Right lobe of liver (tissue), 6 donors: ENCODE measurements around the gene PSMB11. TPM values are rescaled to one million over a fixed set of nuclear protein-coding genes. Genes with fewer than 3 reads are reported as not detected.

Experiments used
- ATAC-seq, 4 donors: fragments of 200-7000 bp; cut with Tn5 transposase; one replicate each; pipeline ENCODE4 v1.9.1; 2020; ENCODE audit warnings: mild to moderate bottlenecking in 4 of 4, moderate library complexity in 4 of 4
- DNase-seq, 3 donors: peaks; one replicate each; pipeline ENCODE4 v3.0.0-alpha.2; 2020
- H3K27ac ChIP-seq, 3 donors: fragments of 200-600 bp; one replicate each; pipeline ENCODE4 v1.8.0; 2022
- H3K27me3 ChIP-seq, 2 donors: fragments of 200-600 bp; one replicate each; pipeline ENCODE4 v1.8.0; 2022
- H3K36me3 ChIP-seq, 4 donors: fragments of 200-600 bp; sonication (generic) in 1 of 4; one replicate each; pipeline versions ENCODE4 v1.5.1 to v1.8.0; 2017 to 2022; ENCODE audit warnings: control low read depth in 1 of 4
- H3K4me1 ChIP-seq, 4 donors: fragments of 200-600 bp; sonication (generic) in 1 of 4; one replicate each; pipeline versions ENCODE4 v1.5.1 to v1.8.0; 2017 to 2022; ENCODE audit warnings: control low read depth in 1 of 4
- H3K4me3 ChIP-seq, 3 donors: fragments of 200-600 bp; one replicate each; pipeline ENCODE4 v1.8.0; 2022
- H3K9me3 ChIP-seq, 4 donors: fragments of 200-600 bp; sonication (generic) in 1 of 4; one replicate each; pipeline versions ENCODE4 v1.5.1 to v1.8.0; 2017 to 2022; ENCODE audit warnings: control low read depth in 1 of 4
- CTCF ChIP-seq, 4 donors: fragments of 200-600 bp in 3 of 4; fragments of 450-650 bp in 1 of 4; IDR thresholded peaks; one replicate each; pipeline versions ENCODE4 v1.5.1 to v1.8.0; 2016 to 2022; ENCODE audit warnings: antibody characterized with exemption in 4 of 4, mild to moderate bottlenecking in 2 of 4
- POLR2A ChIP-seq: fragments of 450-650 bp; IDR thresholded peaks from one replicate; pipeline ENCODE4 v1.6.1; 2017; ENCODE audit warnings: antibody characterized with exemption, mild to moderate bottlenecking
- WGBS: methylation state at CpG from one replicate; pipeline ENCODE4 v1.1.6; 2018; ENCODE audit warnings: low coverage, low lambda C conversion rate; ENCODE audit not compliant: insufficient coverage; ENCODE audit errors: missing lambda C conversion rate; 5-methylcytosine and 5-hydroxymethylcytosine counted together
- intact Hi-C, 2 donors: fragments of 100-400 bp; cut with DNase I; formaldehyde crosslinking; loops; one replicate each; pipeline versions ENCODE4 v1.11.2 to v1.14.1; 2022
- total RNA-seq, 6 experiments: library from RNA; depleted of rRNA in 2 of 6; stranded (reverse); fragments of >200 nt in 2 of 6; fragmentation: NEBNext Ultra II Directional in 3 of 6; extraction: Animal tissue kit (Norgen Biotek cat#: 25700) in 3 of 6; gene quantifications; one replicate each; pipeline versions ENCODE4 v1.1.0 to v1.2.4, GENCODE V29; 2016 to 2023
- donor health status: DM: no; HTN: yes; CAD: no.
- donor health status: DM: no; HTN: no; CAD: no.
- donor health status: DM: no; HTN: no; CAD: no.
- donor health status: DM: no; HTN: yes; CAD: no.
- donor health status: DM: no; HTN: yes; CAD: no.

Gene PSMB11
- total RNA-seq, 6 experiments from 2014 or later = not detected

GRCh38 chr14:23051141-23052057 lies 9.4 kb downstream of the PSMB11 start:
- Histone ChIP-seq H3K27me3 (no peaks in the 10 kb centered on the region), H3K36me3 (no peaks in the 10 kb centered on the region), H3K27ac (no peak overlapping the region), H3K4me3 (no peak overlapping the region), H3K4me1 (no peaks in the 10 kb centered on the region), H3K9me3 (no peaks in the 10 kb centered on the region)
- 90% methylated on average over 3 of the region's 5 CpGs for WGBS
- DNase-seq (no peak), ATAC-seq (no peak)
- intact Hi-C loops = no loop called here
- TF ChIP-seq CTCF (IDR thresholded peaks at IDR 0.05) = no peak
- no peak for TF ChIP-seq POLR2A

- ATAC-seq = no peak
- TF ChIP-seq POLR2A = no peak
- TF ChIP-seq CTCF (IDR thresholded peaks at IDR 0.05) = no peak
- Histone ChIP-seq H3K36me3 (no peaks in the 10 kb centered on the region), H3K9me3 (no peaks in the 10 kb centered on the region), H3K4me3 (no peak overlapping the region), H3K27me3 (no peaks in the 10 kb centered on the region), H3K4me1 (no peaks in the 10 kb centered on the region), H3K27ac (no peak overlapping the region)
- 83% methylated on average over 6 of the region's 14 CpGs for WGBS
- no peak for DNase-seq
- intact Hi-C loops = no loop called here
Observed at GRCh38 chr14:23052182-23052623, 10.2 kb downstream of the PSMB11 start.

GRCh38 chr14:23052671-23053070 lies 10.7 kb downstream of the PSMB11 start:
- 83% methylated on average over 2 of the region's 3 CpGs for WGBS
- no peaks in the 10 kb centered on the region for H3K27me3 ChIP-seq
- no peak overlapping the region for H3K4me3 ChIP-seq
- no peak overlapping the region for H3K27ac ChIP-seq
- TF ChIP-seq CTCF (IDR thresholded peaks at IDR 0.05) (no peak), POLR2A (no peak)
- intact Hi-C loops = no loop called here
- no peak for DNase-seq
- H3K4me1 ChIP-seq = no peaks in the 10 kb centered on the region
- no peaks in the 10 kb centered on the region for H3K9me3 ChIP-seq
- ATAC-seq = no peak
- no peaks in the 10 kb centered on the region for H3K36me3 ChIP-seq

GRCh38 chr14:23053426-23053825 lies 11.4 kb downstream of the PSMB11 start:
- ATAC-seq (no peak), DNase-seq (no peak)
- H3K36me3 ChIP-seq = no peaks in the 10 kb centered on the region
- 93% methylated on average over 3 of the region's 10 CpGs for WGBS
- H3K4me1 ChIP-seq = no peaks in the 10 kb centered on the region
- no peak overlapping the region for H3K27ac ChIP-seq
- H3K4me3 ChIP-seq = no peak overlapping the region
- no peaks in the 10 kb centered on the region for H3K27me3 ChIP-seq
- no peak for TF ChIP-seq POLR2A
- TF ChIP-seq CTCF (IDR thresholded peaks at IDR 0.05) = no peak
- intact Hi-C loops = no loop called here
- H3K9me3 ChIP-seq = no peaks in the 10 kb centered on the region
